Stimulated activated naive B cell treated with anti-CD40 and anti-IgM and Interleukin-4, amounts not matched to agents 10 μg/mL and 1 μg/mL and 100 μg/mL, for 72 hours (primary cell): ENCODE results near the gene CDSN.
A peak's percentile ranks its signal among the peaks of the same experiment; 100 is the strongest.

Experiments
- ATAC-seq, 2 donors: fragments of 150-1000 bp; cut with Tn5 transposase; replicated peaks; 2 replicates each; pipeline ENCODE4 v1.10.0; 2021; ENCODE audit warnings: moderate library complexity in 1 of 2
- DNase-seq: peaks from one replicate; pipeline ENCODE4 v3.0.0; 2021
- H3K27ac Mint-ChIP-seq: one replicate; pipeline ENCODE4 v1.8.0; 2022; ENCODE audit warnings: mild to moderate bottlenecking, mixed read lengths
- H3K27me3 Mint-ChIP-seq, 2 donors: one replicate each; pipeline ENCODE4 v1.8.0; 2022; ENCODE audit warnings: mixed read lengths in 2 of 2
- H3K36me3 Mint-ChIP-seq, 2 donors: one replicate each; pipeline ENCODE4 v1.8.0; 2022; ENCODE audit warnings: mixed read lengths in 2 of 2, mild to moderate bottlenecking in 1 of 2
- H3K4me1 Mint-ChIP-seq, 2 donors: one replicate each; pipeline ENCODE4 v1.8.0; 2022; ENCODE audit warnings: mixed read lengths in 2 of 2, mild to moderate bottlenecking in 1 of 2
- H3K4me3 Mint-ChIP-seq, 2 donors: one replicate each; pipeline ENCODE4 v1.8.0; 2022; ENCODE audit warnings: mild to moderate bottlenecking in 2 of 2, mixed read lengths in 2 of 2, moderate library complexity in 1 of 2
- H3K9me3 Mint-ChIP-seq, 2 donors: one replicate each; pipeline ENCODE4 v1.8.0; 2022; ENCODE audit warnings: mixed read lengths in 2 of 2, mild to moderate bottlenecking in 1 of 2

Gene CDSN

DNA sequence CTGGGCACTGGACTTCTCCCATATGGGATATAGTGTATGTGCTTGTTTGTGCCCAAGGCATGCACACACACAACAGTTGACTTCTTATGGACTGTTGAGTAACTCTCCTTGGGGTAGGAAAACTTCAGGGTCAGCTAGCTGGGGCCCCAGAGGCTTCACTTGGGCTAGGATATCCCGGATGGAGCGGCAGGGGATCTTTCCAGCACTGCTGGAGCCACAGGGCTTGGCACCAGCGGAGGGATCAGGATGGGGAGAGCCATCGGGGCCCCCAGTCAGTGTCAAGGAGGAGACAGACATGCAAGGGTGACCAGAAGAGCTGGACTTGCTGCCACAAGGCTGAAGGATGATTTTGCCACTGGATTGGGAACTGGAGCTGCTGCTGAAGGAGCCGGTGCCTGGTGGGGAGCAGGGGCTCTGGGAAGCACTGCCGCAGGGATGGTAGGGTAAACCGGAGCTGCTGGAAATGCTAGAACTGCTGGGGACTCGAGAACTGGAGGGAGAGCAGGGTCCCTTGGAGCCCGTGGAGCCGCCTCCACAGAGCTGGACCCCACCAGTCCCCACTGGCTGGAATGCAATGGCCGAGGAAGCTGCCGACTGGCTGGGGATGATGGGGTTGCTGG, 4.2 kb downstream of the CDSN start:
- Mint-ChIP-seq H3K27ac (peak overlapping the region; percentile 7), H3K36me3 (no peaks in the 10 kb centered on the region), H3K4me1 (peaks cover 7 to 17% of the 10 kb centered on the region in 2 donors), H3K27me3 (peaks cover 27 to 28% of the 10 kb centered on the region in 2 donors), H3K9me3 (no peaks in the 10 kb centered on the region), H3K4me3 (no peak overlapping the region)
- ATAC-seq (no peak), DNase-seq (no peak)

DNA sequence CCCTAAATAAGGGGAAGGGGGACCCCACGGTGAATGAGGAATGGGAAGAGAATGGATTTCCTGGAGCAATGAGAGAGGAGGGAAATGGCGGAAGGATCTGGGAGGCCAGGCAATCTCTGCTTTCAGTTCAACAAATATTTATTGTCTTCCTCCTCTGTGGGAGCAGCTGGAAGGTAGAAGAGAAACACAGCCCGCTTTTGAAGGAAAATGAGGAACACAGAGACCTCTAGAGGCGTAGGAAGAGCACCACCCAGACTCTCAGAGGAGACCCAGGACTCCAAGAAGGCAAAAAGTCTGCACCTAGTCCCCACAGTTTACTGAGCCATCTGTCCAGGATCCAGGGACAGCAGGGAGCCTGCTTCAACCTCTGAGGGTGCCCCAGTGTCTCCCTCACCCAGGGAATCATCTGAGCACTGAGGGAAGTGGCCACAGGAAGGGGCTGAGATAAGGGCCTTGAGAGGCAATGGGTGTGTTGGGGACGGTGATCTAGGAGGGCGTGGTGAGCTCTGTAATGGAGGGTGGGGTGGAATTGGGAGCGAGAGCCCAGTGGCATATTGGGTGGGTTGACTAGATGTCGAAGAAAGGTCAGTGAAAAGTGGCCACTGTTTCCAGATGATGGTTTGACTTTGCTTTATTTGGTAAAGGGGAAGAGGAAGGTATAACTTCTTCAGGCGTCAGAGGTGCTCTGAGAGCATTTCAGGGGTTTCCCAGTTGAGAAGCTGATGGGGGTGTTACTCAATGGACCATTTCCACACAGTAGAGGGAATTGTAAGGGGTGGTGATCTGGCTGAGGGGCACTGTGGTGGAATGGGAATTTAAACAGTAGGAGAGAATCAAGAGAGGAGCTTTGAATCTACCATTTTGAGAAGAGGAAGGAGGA, 5.0 kb downstream of the CDSN start:
- ATAC-seq, result peak; percentile 54 to 72
- Mint-ChIP-seq H3K4me3 (no peak overlapping the region), H3K27ac (peak overlapping the region; percentile 1)

DNA sequence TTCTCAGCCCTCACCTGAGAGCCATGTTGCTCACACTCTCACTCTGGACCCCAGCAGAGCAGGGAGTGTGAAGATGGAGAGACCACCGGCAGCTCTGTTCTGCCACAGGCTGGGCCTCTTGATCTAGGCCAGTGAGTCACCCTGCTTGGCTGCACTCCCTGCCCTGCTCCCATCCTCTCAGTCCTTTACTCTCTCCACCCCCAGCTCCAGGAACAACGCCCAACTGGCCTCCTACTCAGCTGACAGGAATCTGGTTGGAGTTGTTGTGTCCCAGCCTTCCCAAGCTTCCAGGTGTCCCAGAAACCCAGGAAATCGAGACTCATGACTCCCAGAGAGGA, 5.7 kb downstream of the CDSN start, which contains the start of gene PSORS1C1:
TSS of gene PSORS1C1 (plus strand) at position 260 of the 338 bp plus-strand sequence. CDS start 14,833 bp downstream, outside the sequence.
- Mint-ChIP-seq H3K36me3 (no peaks in the 10 kb centered on the region), H3K4me3 (no peak within 1 kb of the TSS), H3K27ac (peak within 1 kb of the TSS; percentile 1), H3K27me3 (peaks cover 34 to 42% of the 10 kb centered on the region in 2 donors), H3K9me3 (no peaks in the 10 kb centered on the region), H3K4me1 (peaks cover 7 to 17% of the 10 kb centered on the region in 2 donors)
- no peak for ATAC-seq
- DNase-seq, result no peak

More for the DNA sequence above, 5.0 kb downstream of the CDSN start:
- no peak for DNase-seq
- peaks cover 7 to 17% of the 10 kb centered on the region in 2 donors for H3K4me1 Mint-ChIP-seq
- H3K36me3 Mint-ChIP-seq, result no peaks in the 10 kb centered on the region
- H3K9me3 Mint-ChIP-seq, result no peaks in the 10 kb centered on the region
- peaks cover 28 to 35% of the 10 kb centered on the region in 2 donors for H3K27me3 Mint-ChIP-seq

DNA sequence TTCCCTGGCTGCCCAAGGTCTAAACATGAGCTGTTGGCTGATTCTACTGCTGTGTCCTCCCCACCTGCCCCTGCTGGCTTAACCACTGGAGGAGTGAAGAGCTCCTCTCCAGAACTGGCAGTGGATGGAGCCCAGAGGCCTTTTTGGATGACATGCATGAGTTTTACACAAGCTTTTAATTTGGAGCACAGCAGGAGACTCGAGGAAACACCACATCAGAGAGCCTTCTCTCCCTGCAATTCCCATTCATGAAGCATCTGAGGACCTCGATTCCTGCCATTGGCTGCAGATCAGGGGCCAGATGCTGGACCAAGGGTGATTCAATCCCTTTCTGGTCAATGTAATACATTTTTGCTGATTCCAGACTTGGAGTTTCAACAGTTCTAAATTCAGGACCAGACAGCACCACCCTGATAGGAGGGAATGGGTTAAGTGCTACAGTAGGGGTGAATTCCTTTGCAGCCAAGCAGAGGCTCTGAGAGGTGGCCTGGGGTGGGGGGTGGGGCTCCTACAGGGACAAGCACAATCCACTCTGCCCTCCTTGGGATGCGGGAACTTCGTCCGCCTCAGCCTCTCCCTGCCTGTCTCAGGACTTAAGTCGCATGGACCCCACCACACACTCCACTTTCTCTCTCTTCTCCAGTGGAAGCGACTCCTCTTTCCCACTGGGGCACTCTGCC, 6.2 kb downstream of the CDSN start:
- H3K4me1 Mint-ChIP-seq, result peaks cover 7 to 17% of the 10 kb centered on the region in 2 donors
- H3K9me3 Mint-ChIP-seq, result no peaks in the 10 kb centered on the region
- DNase-seq (no peak), ATAC-seq (no peak)
- no peaks in the 10 kb centered on the region for H3K36me3 Mint-ChIP-seq
- H3K4me3 Mint-ChIP-seq, result no peak overlapping the region
- no peak overlapping the region for H3K27ac Mint-ChIP-seq
- peaks cover 37 to 41% of the 10 kb centered on the region in 2 donors for H3K27me3 Mint-ChIP-seq

DNA sequence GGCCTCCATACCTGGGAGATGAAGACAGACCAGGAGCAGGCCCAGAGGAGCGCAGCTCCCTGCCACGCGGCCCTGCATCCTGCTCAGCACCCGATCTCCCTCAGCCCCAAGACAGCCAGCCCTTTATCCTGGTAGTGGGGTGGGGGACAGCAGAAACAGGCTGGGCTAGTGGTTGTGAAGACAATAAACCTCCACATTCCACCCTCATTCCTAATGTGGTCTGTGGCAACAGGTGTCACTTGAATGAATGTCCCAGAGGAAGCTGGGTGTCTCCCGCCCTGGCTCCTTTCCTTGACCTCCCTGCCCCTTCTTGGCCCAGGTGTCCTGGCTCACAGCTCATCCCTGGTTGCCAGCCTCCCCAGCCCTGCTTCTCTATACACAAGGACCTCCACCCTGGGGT, 7.8 kb downstream of the CDSN start, which contains the start of gene C6orf15:
TSS of gene C6orf15 (minus strand) at position 98 of the 400 bp plus-strand sequence. CDS start at position 78, 20 bp downstream.
- no peaks in the 10 kb centered on the region for H3K36me3 Mint-ChIP-seq
- H3K27ac Mint-ChIP-seq, result no peak within 1 kb of the TSS
- peaks cover 7 to 17% of the 10 kb centered on the region in 2 donors for H3K4me1 Mint-ChIP-seq

DNA sequence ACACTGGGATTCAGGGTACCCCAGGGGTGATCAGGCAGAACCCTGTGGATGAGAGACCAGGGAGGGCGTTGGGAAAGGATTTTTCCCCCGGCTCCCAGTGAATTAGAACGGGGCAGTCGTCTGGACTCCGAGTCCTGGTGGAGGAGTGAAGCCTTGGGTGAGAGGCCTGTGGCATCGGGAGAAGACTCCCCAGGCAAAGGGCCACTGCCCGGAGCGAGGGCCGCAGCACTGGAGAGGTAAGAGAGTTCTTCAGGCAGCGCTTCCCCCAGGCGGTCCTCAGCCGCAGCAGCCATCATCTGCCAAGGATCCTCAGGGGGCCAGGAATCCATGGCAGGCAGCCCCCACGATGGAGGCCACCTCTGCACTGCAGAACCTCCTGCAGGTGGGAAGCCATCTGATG, 8.5 kb downstream of the CDSN start:
- peaks cover 7 to 17% of the 10 kb centered on the region in 2 donors for H3K4me1 Mint-ChIP-seq
- no peak overlapping the region for H3K4me3 Mint-ChIP-seq
- DNase-seq (no peak), ATAC-seq (no peak)
- no peaks in the 10 kb centered on the region for H3K9me3 Mint-ChIP-seq
- H3K36me3 Mint-ChIP-seq, result no peaks in the 10 kb centered on the region
- H3K27me3 Mint-ChIP-seq, result peaks cover 31 to 33% of the 10 kb centered on the region in 2 donors
- H3K27ac Mint-ChIP-seq, result no peak overlapping the region

More for the DNA sequence above, 7.8 kb downstream of the CDSN start, which contains the start of gene C6orf15:
- no peak within 1 kb of the TSS for H3K4me3 Mint-ChIP-seq
- ATAC-seq (no peak), DNase-seq (no peak)
- H3K9me3 Mint-ChIP-seq, result no peaks in the 10 kb centered on the region
- H3K27me3 Mint-ChIP-seq, result peaks cover 33 to 41% of the 10 kb centered on the region in 2 donors

DNA sequence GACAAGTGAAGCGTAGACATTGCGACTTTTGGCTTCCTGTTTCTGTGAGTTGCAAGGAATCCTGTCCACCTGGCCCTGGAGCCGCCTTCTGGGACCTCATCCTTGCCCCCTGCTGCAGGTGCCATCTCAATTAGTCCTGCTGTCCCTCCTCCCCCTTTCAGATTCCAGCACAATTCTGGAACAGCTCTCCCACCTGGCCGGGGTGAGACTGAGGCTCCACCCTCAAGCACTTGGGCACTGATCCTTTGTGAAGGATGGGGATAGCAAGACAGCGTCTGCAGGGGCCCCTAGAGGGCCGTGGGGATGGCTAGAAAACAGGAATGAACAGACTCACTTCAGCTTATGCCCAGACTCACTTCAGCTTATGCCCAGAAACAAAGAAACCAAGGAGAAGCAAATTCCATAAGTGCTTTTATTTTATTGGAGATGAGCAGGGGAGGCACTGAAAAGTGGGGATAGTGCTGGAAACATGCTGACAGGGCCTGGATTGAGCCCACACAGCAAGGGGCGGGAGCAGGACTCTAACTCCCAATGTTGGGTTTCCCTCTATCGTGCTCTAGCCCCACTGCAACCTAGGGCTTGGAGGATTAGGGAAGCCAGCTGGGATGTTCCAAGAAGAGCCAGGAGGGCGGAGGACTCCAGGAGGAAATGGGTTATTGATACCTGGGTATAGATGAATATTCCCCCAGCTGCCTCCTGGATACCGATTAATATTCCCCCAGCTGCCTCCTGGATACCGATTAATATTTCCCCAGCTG, 9.2 kb downstream of the CDSN start:
- DNase-seq (no peak), ATAC-seq (no peak)
- Mint-ChIP-seq H3K4me3 (no peak overlapping the region), H3K36me3 (no peaks in the 10 kb centered on the region), H3K27ac (no peak overlapping the region), H3K27me3 (peaks cover 26% of the 10 kb centered on the region in 2 donors), H3K9me3 (no peaks in the 10 kb centered on the region), H3K4me1 (peaks cover 7 to 16% of the 10 kb centered on the region in 2 donors)

DNA sequence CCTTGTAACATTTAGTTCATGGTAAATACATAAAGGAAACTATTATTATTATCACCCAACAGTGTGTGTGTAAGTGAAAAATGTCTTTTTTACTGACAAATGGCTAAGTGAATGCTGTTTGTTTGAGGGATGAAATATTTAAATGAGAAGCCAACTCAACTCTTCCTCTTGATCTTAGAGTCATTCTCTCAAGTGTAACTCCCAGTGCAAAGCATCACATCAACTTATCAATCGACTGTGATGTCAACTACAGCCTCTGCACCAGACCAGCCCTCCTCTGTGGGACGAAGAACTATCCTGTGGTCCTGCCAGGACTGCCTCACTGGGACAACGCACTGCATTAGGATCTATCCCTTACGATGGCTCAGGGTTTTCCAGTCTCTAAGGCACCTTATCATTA, 13.2 kb downstream of the CDSN start:
- Mint-ChIP-seq H3K4me3 (no peak overlapping the region), H3K27me3 (peaks cover 13 to 18% of the 10 kb centered on the region in 2 donors), H3K4me1 (peaks cover 0 to 2% of the 10 kb centered on the region in 2 donors), H3K9me3 (no peaks in the 10 kb centered on the region), H3K36me3 (no peaks in the 10 kb centered on the region), H3K27ac (no peak overlapping the region)
- DNase-seq (no peak), ATAC-seq (no peak)

DNA sequence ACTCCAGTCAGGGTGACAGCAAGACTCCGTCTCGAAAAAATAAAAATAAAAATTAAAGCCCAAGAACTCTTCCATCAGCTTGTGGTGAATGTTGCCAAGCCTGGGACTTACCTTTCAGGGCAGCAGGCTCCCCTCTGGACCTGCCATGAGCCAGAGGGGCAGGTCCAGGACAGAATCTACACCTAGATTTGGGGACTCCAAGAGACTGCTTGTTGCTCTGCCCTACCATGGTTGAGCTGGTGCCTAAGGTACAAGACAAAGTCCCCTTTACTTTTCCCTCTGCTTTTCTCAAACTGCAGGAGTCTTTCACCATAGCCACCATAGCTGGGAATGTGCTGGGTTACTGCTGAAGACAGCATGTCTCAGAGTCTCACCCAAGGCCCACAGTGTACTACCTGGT, 17.1 kb downstream of the CDSN start:
- Mint-ChIP-seq H3K27me3 (no peaks in the 10 kb centered on the region), H3K4me1 (peaks cover 0 to 2% of the 10 kb centered on the region in 2 donors), H3K36me3 (no peaks in the 10 kb centered on the region), H3K27ac (no peak overlapping the region), H3K9me3 (no peaks in the 10 kb centered on the region), H3K4me3 (no peak overlapping the region)
- ATAC-seq (no peak), DNase-seq (no peak)

DNA sequence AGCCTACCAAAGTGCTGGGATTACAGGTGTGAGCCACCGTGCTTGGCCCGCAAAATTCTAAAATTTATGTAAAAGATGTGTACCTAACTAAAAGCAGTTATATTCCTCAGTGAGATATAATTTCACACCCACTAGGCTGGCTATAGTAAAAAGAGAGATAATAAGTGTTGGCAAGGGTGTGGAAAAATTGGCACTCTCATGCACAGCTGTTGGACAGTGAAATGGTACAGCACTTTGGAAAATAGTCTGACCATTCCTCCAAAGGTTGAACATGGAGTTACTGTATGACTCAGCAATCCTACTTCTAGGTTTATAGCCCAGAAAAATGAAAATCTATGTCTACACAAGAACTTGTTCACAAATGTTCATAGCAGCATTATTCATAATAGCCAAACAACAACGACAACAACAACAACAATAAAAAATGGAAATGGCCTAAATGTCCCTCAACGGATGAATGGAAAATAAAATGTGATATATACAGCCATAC, 21.8 kb downstream of the CDSN start:
- ATAC-seq (no peak), DNase-seq (no peak)
- Mint-ChIP-seq H3K4me1 (peaks cover 16 to 18% of the 10 kb centered on the region in 2 donors), H3K9me3 (no peaks in the 10 kb centered on the region), H3K27ac (no peak overlapping the region), H3K36me3 (no peaks in the 10 kb centered on the region), H3K4me3 (no peak overlapping the region), H3K27me3 (no peaks in the 10 kb centered on the region)

DNA sequence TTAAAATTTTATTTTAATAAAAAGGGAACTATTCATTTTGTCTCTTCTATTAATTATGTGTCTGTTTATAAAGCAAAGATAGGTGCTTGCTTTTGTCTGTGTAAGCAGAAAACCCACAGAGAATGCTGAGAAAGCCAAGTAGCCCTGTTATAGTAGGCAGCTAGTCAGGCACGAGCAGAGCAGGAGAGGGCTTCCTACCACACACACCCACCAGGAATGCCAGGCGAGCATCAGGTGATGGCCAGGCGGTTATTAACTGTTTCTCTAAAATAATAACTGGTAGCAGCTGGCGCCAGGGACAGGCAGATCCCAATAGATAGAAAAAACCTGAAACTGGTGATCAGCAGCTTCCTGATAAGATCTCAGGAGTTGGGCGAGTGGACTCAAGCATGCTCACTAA, 23.6 kb downstream of the CDSN start:
- H3K4me1 Mint-ChIP-seq, result peaks cover 15 to 16% of the 10 kb centered on the region in 2 donors
- H3K9me3 Mint-ChIP-seq, result no peaks in the 10 kb centered on the region
- no peak overlapping the region for H3K27ac Mint-ChIP-seq
- ATAC-seq (no peak), DNase-seq (no peak)
- no peaks in the 10 kb centered on the region for H3K27me3 Mint-ChIP-seq
- H3K4me3 Mint-ChIP-seq, result no peak overlapping the region
- no peaks in the 10 kb centered on the region for H3K36me3 Mint-ChIP-seq

DNA sequence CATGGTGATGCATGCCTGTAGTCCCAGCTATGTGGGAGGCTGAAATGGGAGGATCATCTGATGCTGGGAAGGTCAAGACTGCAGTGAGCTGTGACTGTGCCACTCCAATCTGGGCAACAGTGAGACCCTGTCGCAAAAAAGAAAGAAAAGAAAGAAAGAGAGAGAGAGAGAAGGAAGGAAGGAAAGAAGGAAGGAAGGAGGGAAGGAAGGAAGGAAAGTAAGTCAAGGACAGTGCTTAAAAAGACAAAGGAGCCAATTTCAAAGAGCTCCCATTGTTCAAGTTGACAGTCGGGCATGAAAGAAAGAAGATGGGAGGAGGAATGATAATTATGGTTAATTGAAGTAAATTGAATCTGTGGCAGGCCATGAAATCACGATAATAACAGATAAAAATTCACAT, 24.0 kb downstream of the CDSN start:
- no peaks in the 10 kb centered on the region for H3K9me3 Mint-ChIP-seq
- no peak for DNase-seq
- no peak overlapping the region for H3K27ac Mint-ChIP-seq
- no peak for ATAC-seq
- H3K4me1 Mint-ChIP-seq, result peaks cover 15 to 16% of the 10 kb centered on the region in 2 donors
- no peak overlapping the region for H3K4me3 Mint-ChIP-seq
- no peaks in the 10 kb centered on the region for H3K27me3 Mint-ChIP-seq
- H3K36me3 Mint-ChIP-seq, result no peaks in the 10 kb centered on the region

DNA sequence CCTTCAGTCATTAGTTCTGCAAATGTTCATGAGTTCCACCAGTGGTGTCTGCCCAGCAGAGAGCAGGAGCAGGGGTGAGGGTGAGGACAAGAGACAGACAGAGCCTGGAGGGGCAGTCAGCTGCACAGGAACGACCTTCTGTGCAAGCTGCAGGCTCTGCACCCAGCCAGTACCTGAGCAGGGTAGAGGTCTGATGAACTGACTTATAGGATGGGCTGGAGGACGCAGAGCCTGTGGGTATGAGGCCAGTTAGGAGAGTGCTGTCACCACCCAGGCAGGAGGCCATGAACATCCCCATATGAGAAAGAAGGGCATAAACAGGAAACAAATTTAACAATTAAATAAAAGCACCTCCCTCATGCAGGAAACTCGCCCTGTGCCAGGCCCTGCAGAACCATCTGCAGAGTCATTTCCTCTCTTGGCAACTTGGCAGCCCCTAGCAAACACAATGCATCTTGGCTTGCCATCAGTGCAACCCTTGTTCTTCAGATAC, 25.8 kb downstream of the CDSN start:
- DNase-seq (no peak), ATAC-seq (peak; percentile 46 to 56)
- Mint-ChIP-seq H3K36me3 (no peaks in the 10 kb centered on the region), H3K27me3 (no peaks in the 10 kb centered on the region), H3K4me1 (peaks cover 15 to 16% of the 10 kb centered on the region in 2 donors), H3K9me3 (no peaks in the 10 kb centered on the region), H3K4me3 (no peak overlapping the region), H3K27ac (peak overlapping the region; percentile 49)
